GM21619 (cell line): Measurements from ENCODE around the gene EXOC6.

Experiments
- ATAC-seq: cut with Tn5 transposase; IDR thresholded peaks from one replicate; pipeline ENCODE4 v1.9.1; 2021; ENCODE audit not compliant: unreplicated experiment

The EXOC6 gene

DNA sequence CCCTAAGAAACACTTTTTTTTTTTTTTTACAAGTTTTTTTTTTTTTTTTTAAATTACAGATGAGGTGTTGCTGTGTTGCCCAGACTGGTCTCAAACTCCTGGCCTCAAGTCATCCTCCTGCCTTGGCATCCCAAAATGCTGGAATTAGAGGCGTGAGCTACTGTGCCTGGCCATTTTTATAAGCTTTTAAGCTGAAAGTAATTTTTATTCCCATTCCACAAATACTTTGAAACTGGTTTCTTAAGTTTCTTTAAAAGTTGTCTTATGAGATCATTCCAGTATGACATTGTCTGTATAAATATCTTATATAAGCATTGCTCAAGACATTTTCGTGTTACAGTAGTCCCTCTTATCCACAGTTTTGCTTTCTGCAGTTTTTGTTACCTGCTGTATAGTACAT lies 150.9 kb downstream of the EXOC6 start:
- no peak for ATAC-seq

DNA sequence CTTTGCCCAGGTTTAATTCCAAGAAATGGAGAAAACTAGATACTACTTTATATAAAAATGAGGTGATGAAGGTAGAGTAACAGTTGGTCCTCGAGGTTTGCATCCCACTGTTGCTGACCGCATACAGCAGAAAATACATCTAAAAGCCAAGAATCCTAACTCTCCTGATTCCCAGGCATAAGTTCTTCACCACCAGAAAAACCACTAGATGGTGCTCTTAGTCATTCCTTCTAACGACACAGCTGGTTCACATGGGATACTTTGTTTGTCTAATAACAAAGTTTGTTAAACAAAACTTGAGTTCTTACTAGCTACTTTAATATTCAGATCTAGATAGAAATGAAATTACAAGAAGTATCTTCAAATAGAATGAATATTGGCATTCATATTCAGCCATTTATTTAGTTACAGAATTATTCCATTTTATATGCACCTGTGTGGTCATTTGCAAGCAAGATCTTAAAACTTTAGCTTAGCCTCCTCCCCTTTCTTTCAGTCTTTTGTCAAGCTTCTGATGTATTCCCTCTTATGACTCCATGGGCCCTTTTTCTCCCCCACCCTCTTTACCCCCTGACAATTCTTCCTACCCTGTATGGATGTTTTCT lies 158.2 kb downstream of the EXOC6 start:
- ATAC-seq, result no peak

- ATAC-seq, result no peak
These were observed 167.4 kb downstream of the EXOC6 start for GRCh38 chr10:93015722-93016121.

- no peak for ATAC-seq
These were observed 174.8 kb downstream of the EXOC6 start for GRCh38 chr10:93023013-93023650.

DNA sequence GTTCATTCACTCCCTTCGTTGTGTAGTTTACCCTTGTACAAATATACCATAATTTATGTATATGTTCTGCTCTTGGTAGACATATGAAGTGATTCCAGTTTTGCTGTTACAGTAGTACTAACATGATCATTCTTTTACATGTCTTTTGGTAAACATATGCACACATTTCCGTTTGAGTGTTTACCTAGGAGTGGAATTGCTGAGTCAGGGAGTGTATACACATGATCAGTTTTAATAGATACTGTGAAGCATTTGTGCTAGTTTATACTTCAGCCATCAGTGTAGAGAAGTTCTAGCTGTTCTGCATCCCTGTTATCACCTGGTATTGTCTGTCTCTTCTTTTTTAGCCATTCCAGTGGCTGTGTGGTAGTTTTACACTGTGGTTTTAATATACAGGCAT lies 177.8 kb downstream of the EXOC6 start:
- no peak for ATAC-seq

GRCh38 chr10:93027508-93027907 lies 179.2 kb downstream of the EXOC6 start:
- ATAC-seq, result no peak

- no peak for ATAC-seq
These were observed 180.6 kb downstream of the EXOC6 start for GRCh38 chr10:93028883-93029282.

DNA sequence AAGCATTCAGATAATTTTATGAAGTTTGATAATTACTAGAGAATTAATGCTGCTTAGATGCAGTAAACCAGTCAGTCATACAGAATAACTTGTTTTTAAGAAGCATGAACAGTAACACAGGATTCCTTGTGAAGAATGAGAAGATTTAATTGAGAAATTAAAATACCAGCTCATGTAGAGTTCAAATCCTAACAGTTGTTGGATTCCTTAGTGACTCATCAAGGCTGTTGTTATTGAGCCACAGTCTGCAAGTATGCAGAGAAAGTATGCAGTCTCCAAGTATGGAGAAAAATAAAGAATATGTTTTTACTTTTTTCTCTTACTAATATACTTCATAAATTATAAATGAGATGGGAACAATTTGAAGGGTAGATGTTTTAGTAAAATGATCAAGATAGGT lies 182.1 kb downstream of the EXOC6 start:
- ATAC-seq, result no peak

DNA sequence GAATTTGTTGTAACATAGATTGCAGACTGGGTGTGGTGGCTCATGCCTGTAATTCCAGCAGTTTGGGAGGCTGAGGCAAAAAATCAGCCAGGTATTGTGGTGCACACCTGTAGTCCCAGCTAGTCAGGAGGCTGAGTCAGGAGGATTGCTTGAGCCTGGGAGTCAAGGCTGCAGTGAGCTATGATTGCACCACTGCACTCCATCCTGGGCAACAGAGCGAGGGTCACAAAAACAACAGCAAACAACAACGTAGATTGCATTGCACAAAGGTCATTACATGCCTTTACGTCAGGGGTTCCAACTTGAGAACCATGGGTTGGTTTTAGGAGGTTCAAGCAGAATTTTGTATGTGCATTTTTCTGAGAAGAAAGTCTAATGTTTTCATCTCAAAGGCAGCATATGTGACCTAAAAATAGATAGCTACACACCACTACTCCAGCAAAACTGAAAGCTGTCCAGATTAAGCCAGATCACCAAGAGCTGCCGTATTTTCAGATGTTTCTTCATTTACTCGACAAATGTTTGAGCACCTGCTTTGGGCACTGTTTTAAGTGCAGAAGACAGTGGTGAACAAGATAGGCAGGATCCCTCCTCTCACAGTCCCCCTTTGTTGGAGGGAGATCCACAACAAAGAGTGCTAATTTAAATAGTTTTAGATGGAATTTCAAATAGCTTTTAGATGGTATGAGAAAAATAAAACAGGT lies 183.9 kb downstream of the EXOC6 start:
- ATAC-seq, result no peak

- no peak for ATAC-seq
These were observed 184.5 kb downstream of the EXOC6 start for GRCh38 chr10:93032809-93033137.

DNA sequence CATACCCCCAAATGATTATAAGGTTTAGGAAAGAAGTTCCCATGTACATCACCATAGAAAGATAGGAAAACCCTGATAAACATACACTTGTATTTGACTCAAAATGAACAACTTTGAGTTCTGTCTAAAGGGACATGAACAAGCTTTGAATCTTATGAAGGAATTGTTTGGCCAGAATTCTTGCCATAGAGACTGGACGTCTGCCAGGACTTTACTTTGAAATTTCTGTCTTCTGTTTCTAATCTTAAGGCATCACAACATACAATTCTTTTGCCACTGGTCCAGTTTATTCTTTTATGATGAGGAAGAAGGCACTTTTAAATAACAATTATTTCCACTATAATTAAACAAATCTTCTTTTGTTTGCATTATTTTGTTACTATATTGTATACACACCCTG lies 186.1 kb downstream of the EXOC6 start:
- no peak for ATAC-seq

DNA sequence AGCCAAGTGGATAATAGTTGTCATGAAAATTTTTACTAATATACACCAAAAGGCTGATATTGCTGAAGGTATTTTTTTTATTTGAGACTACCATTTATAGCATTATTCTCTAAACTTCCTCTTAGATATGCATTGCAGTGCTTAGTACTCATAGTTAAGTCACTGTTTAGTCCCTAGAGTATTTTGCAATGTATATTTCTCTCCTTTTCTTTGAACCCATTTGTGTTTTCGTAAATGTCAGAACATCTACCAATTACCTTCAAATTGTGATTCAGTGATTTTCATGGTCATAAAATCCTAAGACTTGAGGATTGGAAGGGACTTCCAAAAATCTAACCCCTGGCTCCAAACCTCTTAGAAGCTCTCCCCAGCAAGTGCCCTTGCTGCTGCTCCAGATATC lies 190.8 kb downstream of the EXOC6 start:
- no peak for ATAC-seq

- ATAC-seq, result no peak
These were observed 191.4 kb downstream of the EXOC6 start for GRCh38 chr10:93039721-93040120.

- ATAC-seq, result no peak
These were observed 206.2 kb downstream of the EXOC6 start for GRCh38 chr10:93054486-93054885.

DNA sequence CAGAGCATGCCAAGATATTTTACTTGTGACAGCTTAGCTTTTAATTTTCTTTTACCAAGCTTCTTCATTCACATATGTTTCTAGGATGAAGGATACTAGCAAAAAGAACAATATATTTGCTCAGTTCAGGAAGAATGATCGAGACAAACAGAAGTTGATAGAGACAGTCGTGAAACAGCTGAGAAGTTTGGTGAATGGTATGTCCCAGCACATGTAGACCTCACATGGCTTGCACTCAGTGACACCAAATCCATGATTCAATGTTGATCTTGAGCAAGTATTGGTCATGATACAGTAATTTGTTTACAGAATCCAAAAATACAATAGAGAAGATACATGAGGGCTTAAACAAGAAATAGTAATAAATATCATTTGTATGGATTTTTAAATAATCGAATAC lies 209.8 kb downstream of the EXOC6 start:
- no peak for ATAC-seq

GRCh38 chr10:93059975-93060886 lies 211.9 kb downstream of the EXOC6 start, which contains the start of gene CYP26C1:
Gene CYP26C1, plus strand, starts transcription at chr10:93060798. Its CDS starts 466 bp downstream, at chr10:93061264.
- ATAC-seq, result no peak

DNA sequence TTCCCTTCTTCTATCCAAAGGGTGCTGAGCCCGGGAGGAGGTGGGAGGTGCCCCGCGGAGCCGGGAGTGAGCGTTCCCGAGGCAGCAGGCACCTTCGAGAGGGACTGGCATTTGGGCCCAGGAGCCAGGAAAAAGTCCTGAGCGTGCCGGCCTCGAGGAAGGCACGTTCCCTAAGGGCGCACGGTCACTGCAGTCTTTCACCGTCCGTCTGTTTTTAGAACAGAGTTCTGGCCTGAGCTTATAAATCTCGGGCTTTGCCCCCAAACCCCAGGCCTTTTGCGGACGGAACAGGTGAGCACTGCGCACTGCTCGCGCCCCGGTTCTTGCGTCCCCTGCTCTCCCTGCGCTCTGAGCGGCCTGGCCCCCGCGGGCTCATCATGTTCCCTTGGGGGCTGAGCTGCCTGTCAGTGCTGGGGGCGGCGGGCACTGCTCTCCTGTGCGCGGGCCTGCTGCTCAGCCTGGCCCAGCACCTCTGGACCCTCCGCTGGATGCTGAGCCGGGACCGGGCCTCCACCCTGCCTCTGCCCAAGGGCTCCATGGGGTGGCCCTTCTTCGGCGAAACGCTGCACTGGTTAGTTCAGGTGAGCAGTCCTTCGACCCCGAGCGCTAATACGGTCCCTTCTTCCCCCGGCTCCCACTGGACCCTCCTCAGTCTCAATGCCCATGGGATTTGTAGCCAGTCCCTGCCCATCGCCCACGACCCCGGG lies 212.7 kb downstream of the EXOC6 start:
- ATAC-seq, result no peak

DNA sequence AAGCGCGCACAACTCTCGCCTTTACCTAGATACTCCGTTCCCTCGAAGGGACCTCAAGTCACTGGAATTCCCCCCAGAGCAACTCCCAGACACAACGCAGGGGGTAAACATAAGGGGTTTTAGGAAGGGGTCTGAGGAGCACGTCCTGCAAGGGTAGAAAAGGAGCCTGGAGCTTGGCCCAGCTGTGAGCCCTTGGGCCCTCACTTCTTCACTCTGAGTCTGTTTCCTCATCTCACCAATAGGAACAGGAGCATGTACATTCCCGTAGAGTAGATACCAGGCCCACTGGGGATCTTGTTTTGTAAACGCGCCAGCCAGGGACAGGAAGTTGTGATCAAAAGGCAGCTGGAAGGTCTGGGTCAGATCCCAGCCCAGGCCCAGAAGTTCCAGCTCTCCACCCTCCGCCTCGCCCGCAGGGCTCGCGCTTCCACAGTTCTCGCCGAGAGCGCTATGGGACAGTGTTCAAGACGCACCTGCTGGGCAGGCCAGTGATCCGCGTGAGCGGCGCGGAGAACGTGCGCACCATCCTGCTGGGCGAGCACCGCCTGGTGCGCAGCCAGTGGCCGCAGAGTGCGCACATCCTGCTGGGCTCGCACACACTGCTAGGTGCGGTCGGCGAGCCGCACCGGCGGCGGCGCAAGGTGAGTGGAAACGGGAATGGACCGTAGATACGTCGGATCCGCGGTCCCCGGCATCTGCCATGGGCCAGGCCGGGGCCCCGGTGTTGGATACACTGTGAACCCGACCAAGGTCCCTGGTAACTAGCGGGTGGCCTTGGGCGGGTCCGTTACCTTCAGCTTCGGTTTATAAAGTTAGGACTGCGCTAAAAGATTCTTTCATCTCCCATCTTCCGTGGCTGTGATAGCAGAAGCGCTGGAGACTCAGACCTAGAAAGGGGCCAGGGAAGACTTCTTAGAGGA lies 213.5 kb downstream of the EXOC6 start:
- no peak for ATAC-seq

GRCh38 chr10:93062514-93063143 lies 214.3 kb downstream of the EXOC6 start:
- no peak for ATAC-seq
